ENCODE data around the gene HP1BP3. TPM values are rescaled to one million over a fixed set of nuclear protein-coding genes. Genes with fewer than 3 reads are reported as not detected.

HP1BP3 gene
- total RNA-seq, 1 donor from 2014 or later, result 267 TPM

- H3K4me1 ChIP-seq, result no peaks in the 10 kb centered on the region
- no peaks in the 10 kb centered on the region for H3K9me3 ChIP-seq
- no peak overlapping the region for H3K27ac ChIP-seq
- H3K27me3 ChIP-seq, result no peaks in the 10 kb centered on the region
- no peak for TF ChIP-seq POLR2AphosphoS5 (IDR thresholded peaks at IDR 0.05; ENCODE audit: insufficient read depth in 1 of 2, low read depth in 1 of 2)
- no peak for TF ChIP-seq CTCF (IDR thresholded peaks at IDR 0.05)
- no peak for TF ChIP-seq POLR2A (IDR thresholded peaks at IDR 0.05)
- H3K36me3 ChIP-seq, result no peaks in the 10 kb centered on the region
- no peak overlapping the region for H3K4me3 ChIP-seq
- intact Hi-C loops (cut with DNase I), result no loop called here
- DNase-seq (ENCODE audit: extremely low spot score in 2 of 2), result peak in 1 of 2 donors; percentile 82
These were observed 61.7 kb downstream of the HP1BP3 start for GRCh38 chr1:20725189-20726117.

GRCh38 chr1:20724364-20725188 is 62.5 kb downstream of the HP1BP3 start:
- DNase-seq (ENCODE audit: extremely low spot score in 2 of 2), result peak in 1 of 2 donors; percentile 44
- intact Hi-C loops (cut with DNase I), result no loop called here
- Histone ChIP-seq H3K9me3 (no peaks in the 10 kb centered on the region), H3K27me3 (no peaks in the 10 kb centered on the region), H3K36me3 (no peaks in the 10 kb centered on the region), H3K4me3 (no peak overlapping the region), H3K27ac (no peak overlapping the region), H3K4me1 (no peaks in the 10 kb centered on the region)
- TF ChIP-seq CTCF (IDR thresholded peaks at IDR 0.05) (no peak), POLR2AphosphoS5 (IDR thresholded peaks at IDR 0.05; ENCODE audit: insufficient read depth in 1 of 2, low read depth in 1 of 2) (no peak), POLR2A (IDR thresholded peaks at IDR 0.05) (no peak)

GRCh38 chr1:20723537-20724363 is 63.4 kb downstream of the HP1BP3 start:
- Histone ChIP-seq H3K4me3 (no peak overlapping the region), H3K4me1 (no peaks in the 10 kb centered on the region), H3K36me3 (no peaks in the 10 kb centered on the region), H3K27me3 (no peaks in the 10 kb centered on the region), H3K27ac (no peak overlapping the region), H3K9me3 (no peaks in the 10 kb centered on the region)
- TF ChIP-seq CTCF (IDR thresholded peaks at IDR 0.05) (no peak), POLR2A (IDR thresholded peaks at IDR 0.05) (no peak), POLR2AphosphoS5 (IDR thresholded peaks at IDR 0.05; ENCODE audit: insufficient read depth in 1 of 2, low read depth in 1 of 2) (no peak)
- intact Hi-C loops (cut with DNase I), result no loop called here
- DNase-seq (ENCODE audit: extremely low spot score in 2 of 2), result peak in 1 of 2 donors; percentile 71

- H3K9me3 ChIP-seq, result no peaks in the 10 kb centered on the region
- H3K27ac ChIP-seq, result no peak overlapping the region
- DNase-seq (ENCODE audit: extremely low spot score in 2 of 2), result no peak
- H3K4me3 ChIP-seq, result no peak overlapping the region
- H3K4me1 ChIP-seq, result no peaks in the 10 kb centered on the region
- TF ChIP-seq POLR2A (IDR thresholded peaks at IDR 0.05) (no peak), CTCF (IDR thresholded peaks at IDR 0.05) (no peak), POLR2AphosphoS5 (IDR thresholded peaks at IDR 0.05; ENCODE audit: insufficient read depth in 1 of 2, low read depth in 1 of 2) (no peak)
- no peaks in the 10 kb centered on the region for H3K36me3 ChIP-seq
- no peaks in the 10 kb centered on the region for H3K27me3 ChIP-seq
- intact Hi-C loops (cut with DNase I), result no loop called here
These were observed 64.0 kb downstream of the HP1BP3 start for GRCh38 chr1:20723159-20723536.
